Measurements from ENCODE around the gene LITAFD.

LITAFD gene

DNA sequence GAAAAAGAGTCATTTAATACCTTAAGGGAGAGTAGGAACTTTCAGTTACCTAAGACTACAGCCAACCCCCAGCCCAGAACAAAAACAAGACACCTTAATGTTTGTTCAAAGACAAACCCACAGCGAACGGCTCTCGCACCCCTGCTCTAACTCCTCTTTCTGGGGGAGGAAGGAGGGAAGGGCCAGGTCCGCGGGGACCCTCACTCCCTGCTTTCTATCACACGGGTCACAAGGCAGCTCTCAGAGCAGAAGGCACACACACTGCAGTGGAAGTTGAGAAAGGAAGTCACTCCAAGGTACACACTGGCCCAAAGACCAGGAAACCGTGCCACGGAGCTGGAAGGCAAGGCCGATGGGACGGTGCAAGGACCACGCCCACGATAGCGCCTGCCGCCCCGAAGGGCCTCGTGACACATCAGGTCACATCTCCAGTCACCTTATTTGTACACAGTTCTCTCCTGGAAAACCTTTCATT is 10.0 kb downstream of the LITAFD start:
- in situ Hi-C loops (cut with MboI; ENCODE audit: low sequenced_read_pairs, unreplicated experiment): no loop called here
- TF ChIP-seq CTCF (IDR thresholded peaks at IDR 0.05; ENCODE audit: borderline replicate concordance, control extremely low read depth, extremely low read depth, insufficient read depth, missing control alignments): no peak
- DNase-seq (ENCODE audit: low spot score): peak; percentile 58

- DNase-seq (ENCODE audit: low spot score): no peak
- in situ Hi-C loops (cut with MboI; ENCODE audit: low sequenced_read_pairs, unreplicated experiment): no loop called here
- TF ChIP-seq CTCF (IDR thresholded peaks at IDR 0.05; ENCODE audit: borderline replicate concordance, control extremely low read depth, extremely low read depth, insufficient read depth, missing control alignments): no peak
These were observed 11.3 kb downstream of the LITAFD start for GRCh38 chr16:8893426-8893825.

DNA sequence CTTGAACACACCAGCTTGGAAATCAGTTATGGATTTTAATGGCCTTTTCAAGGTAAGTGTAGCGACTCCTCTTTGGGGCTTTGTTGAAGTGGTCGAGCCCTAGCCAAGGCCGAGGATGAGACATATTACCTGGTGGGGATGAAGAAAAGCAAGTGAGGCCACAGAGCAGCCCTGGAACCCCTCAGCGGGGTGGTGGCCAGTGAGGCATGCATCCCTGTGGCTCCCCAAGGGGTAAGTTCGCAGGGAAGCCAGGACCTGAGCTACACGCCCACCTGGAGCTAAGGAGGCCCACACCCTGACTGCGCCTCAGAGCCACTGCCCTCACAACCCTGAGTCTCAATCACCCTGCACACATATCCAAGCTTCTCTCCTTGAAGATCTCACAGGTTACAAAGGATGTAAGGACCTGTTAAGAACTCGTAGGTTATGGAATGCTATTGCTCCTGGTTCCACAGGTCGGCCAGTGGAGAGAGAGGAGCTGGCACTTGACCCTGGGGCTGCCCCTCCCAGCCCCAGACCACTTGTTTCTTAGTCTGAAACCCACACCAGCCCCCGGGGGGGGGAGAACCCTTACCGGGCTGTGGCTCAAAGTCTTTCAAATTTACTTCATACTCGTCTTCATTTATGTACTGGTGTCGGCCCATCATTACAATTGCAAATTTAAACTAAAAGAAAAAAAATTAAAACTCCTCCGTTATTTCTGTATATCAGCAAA is 12.0 kb downstream of the LITAFD start:
- in situ Hi-C loops (cut with MboI; ENCODE audit: low sequenced_read_pairs, unreplicated experiment): no loop called here
- no peak for DNase-seq (ENCODE audit: low spot score)
- no peak for TF ChIP-seq CTCF (IDR thresholded peaks at IDR 0.05; ENCODE audit: borderline replicate concordance, control extremely low read depth, extremely low read depth, insufficient read depth, missing control alignments)

DNA sequence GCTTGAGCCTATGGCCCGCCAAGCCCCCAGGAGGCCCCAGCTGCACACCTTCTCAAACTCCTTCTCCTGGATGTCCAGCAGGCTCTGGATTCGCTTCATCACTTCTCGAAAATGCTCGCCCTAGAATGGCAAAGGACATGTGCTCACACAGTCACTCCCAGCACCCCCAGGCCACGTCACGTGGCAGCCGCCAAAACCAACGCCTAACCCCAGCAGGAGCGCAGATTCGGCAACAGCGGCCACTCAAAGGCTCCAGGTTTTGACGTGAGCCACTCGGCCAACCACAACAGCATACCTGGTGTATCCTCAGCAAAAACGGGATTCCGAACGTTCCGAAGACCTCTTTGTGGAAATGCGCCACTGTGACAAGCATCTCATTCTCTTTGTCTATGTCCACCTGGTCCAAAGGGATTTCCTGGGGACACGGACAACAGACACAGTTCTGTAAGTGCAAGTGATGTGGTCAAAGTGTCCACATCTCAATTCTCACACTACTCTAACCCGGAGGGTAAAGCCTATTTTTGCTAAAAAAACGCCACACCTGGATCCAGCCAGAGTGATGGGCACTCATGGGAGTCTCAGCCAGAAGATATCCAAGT is 12.7 kb downstream of the LITAFD start:
- no peak for DNase-seq (ENCODE audit: low spot score)
- in situ Hi-C loops (cut with MboI; ENCODE audit: low sequenced_read_pairs, unreplicated experiment): no loop called here
- no peak for TF ChIP-seq CTCF (IDR thresholded peaks at IDR 0.05; ENCODE audit: borderline replicate concordance, control extremely low read depth, extremely low read depth, insufficient read depth, missing control alignments)

- TF ChIP-seq CTCF (IDR thresholded peaks at IDR 0.05; ENCODE audit: borderline replicate concordance, control extremely low read depth, extremely low read depth, insufficient read depth, missing control alignments): no peak
- in situ Hi-C loops (cut with MboI; ENCODE audit: low sequenced_read_pairs, unreplicated experiment): no loop called here
These were observed 16.6 kb downstream of the LITAFD start for GRCh38 chr16:8898660-8899318.

GRCh38 chr16:8899709-8900317 is 17.7 kb downstream of the LITAFD start:
- no peak for DNase-seq (ENCODE audit: low spot score)
- in situ Hi-C loops (cut with MboI; ENCODE audit: low sequenced_read_pairs, unreplicated experiment): no loop called here
- TF ChIP-seq CTCF (IDR thresholded peaks at IDR 0.05; ENCODE audit: borderline replicate concordance, control extremely low read depth, extremely low read depth, insufficient read depth, missing control alignments): no peak

More at GRCh38 chr16:8898660-8899318, 16.6 kb downstream of the LITAFD start:
- no peak for DNase-seq (ENCODE audit: low spot score)
